A549 (cell line): ENCODE measurements around the gene GRHL1.

Experiments used
- CTCF ChIP-seq: fragments of >200 bp; sonication (Bioruptor Twin); formaldehyde crosslinking; IDR thresholded peaks from 3 replicates; pipeline ENCODE4 v1.5.1; 2016
- JUNB ChIP-seq: fragments of >200 bp; sonication (Bioruptor Twin); formaldehyde crosslinking; IDR thresholded peaks from 2 replicates; pipeline ENCODE4 v1.6.1; 2016
- POLR2A ChIP-seq: IDR thresholded peaks from 2 replicates; pipeline ENCODE4 v1.6.1; 2012; ENCODE audit warnings: mild to moderate bottlenecking, low read length
- RAD21 ChIP-seq, 2 experiments: fragments of >200 bp in 1 of 2; sonication (Bioruptor Twin) in 1 of 2; formaldehyde crosslinking in 1 of 2; IDR thresholded peaks in 1 of 2; conservative IDR thresholded peaks in 1 of 2; 2 replicates in 1 of 2; 3 replicates in 1 of 2; pipeline ENCODE4 v1.6.1; 2012 to 2018; ENCODE audit warnings: inconsistent platforms in 1 of 2
- TF ChIP-seq, protein P1 (sequence below): IDR thresholded peaks from 2 replicates; pipeline ENCODE4 v1.6.1; 2012

- no peak for TF ChIP-seq POLR2A
- TF ChIP-seq, protein P1, sequence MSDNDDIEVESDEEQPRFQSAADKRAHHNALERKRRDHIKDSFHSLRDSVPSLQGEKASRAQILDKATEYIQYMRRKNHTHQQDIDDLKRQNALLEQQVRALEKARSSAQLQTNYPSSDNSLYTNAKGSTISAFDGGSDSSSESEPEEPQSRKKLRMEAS: no peak
- no peak for TF ChIP-seq CTCF
- no peak for TF ChIP-seq RAD21 (conservative IDR thresholded peaks at IDR 0.05 in 1 of 2, IDR thresholded peaks at IDR 0.05 in 1 of 2)
- no peak for TF ChIP-seq JUNB
These were observed 32.0 kb upstream of the GRHL1 start for GRCh38 chr2:9919512-9919911.
